NCI-H146 treated with DMSO at 0.1 percent for 48 hours (cell line): ENCODE results near the gene RAD1.
A peak's percentile ranks its signal among the peaks of the same experiment; 100 is the strongest.
"Not testable (repeated sequence)": the region's sequence is repeated elsewhere in the genome, so short reads cannot be mapped to it uniquely, and the experiment has no call there.

Experiments used
- DNase-seq: peaks from one replicate; lab custom pipeline; 2025; ENCODE audit not compliant: unreplicated experiment; lab: John Stamatoyannopoulos, UW

The RAD1 gene

GRCh38 chr5:34915139-34915855 lies at the start of gene RAD1, which contains the start of gene BRIX1:
TSS of gene RAD1 (minus strand) at chr5:34915504. CDS start at chr5:34914892, 612 bp downstream.
TSS of gene BRIX1 (plus strand) at chr5:34915711. CDS start at chr5:34915739, 28 bp downstream.
- DNase-seq: peak; percentile 96

DNA sequence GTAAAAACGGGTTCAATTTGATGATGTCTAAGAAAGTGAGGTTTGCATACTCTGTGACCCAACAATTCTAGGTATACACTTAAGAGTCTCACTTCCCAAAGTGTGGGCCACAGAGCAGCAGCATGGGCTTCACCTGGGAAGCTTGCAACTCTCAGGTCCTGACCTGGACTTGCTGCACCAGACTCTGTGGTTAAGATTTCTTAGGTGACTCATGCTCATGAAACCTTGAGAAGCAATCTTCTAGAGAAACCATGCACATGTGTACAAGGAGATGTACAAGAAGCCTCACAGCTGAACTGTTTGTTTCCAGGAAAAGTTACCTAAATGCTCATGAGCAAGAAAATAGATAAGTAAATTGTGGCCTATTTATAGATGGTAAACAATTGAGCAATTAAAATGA lies 44.0 kb upstream of the RAD1 start:
- DNase-seq: no peak

GRCh38 chr5:34957857-34958690 lies 42.8 kb upstream of the RAD1 start:
- no peak for DNase-seq

DNA sequence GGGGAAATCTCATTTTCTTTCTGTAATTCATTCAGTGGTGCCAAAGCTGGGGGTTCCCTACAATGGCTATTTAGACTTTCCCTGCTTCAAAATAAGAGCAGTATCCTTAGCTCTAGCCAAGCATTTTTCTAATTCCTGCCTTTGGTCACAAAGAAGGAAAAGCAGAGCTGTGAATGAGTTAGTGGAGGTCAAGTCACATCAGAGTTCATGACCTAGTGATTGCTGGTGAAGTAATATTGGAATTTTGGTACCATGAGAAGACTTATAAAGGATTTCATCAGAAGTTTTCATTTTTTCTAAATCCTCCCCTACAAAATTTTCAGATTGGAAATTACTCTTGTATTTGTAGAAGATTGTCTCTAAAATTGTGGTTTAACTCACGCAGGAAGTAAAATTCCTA lies 42.0 kb upstream of the RAD1 start:
- DNase-seq: no peak

DNA sequence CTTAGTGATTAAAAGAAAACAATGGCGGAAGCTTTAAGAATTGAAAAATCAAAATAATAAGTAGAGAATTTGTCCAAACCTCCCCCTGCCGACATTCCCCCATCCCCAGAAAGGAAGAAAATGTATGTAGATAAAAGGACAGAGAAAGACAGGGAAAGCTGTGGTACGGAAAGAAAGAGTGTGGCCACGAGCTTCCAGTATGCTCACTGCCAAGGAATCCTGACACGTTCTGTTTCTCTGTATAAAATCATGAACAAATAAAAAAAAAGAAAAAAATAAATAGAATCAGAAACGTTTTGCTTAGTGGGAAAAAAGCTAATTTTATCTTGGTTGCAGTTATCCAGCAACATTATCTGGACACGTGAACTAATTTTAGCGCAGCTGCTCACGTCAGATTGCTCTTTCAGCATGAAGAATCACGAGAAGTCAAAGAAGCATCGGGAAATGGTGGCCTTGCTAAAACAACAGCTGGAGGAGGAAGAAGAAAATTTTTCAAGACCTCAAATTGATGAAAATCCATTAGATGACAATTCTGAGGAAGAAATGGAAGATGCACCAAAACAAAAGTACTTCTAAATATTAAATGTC lies 29.2 kb upstream of the RAD1 start:
- DNase-seq: no peak

DNA sequence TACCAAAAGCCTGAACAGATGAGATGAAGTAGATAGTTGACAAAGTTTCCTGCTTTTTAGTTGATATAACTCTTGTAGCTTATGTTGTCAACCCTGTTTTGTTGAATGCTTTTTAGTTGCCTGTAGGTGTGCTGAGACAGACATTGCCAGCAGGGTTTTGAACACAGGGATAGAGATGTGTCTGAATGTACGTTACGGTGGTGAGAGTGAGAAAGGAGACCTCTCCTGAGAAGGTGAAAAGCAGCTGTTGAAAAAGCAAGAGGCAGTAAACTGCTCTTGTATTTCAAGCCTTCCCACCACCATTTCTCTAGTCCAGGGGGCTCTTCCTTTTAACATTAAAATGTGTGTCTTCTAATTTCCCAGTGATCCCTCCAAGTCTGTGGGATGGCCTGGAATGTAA lies 28.7 kb upstream of the RAD1 start:
- DNase-seq: no peak

DNA sequence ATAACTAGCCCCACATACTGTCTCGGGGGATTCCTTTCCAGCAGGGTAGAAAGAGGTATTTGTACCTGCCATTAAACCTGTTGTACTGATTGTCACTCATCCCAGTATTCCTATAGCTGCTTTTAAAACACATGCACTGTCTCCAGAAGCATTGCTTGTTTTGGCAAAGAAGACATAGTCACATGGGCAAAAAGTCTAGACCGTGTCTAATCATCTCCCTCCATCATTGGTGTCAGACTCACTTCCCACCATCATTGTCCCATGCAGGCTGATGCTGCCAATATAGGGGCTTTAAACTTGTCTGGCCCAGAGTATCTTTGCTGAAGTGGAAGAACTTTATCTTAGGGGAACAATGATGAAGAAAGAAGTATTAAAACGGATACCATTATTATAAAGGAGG lies 26.6 kb upstream of the RAD1 start:
- no peak for DNase-seq

GRCh38 chr5:34932947-34933346 lies 17.6 kb upstream of the RAD1 start:
- no peak for DNase-seq

- DNase-seq: no peak
Observed at GRCh38 chr5:34930870-34931269, 15.6 kb upstream of the RAD1 start.

- DNase-seq: no peak
Observed at GRCh38 chr5:34930462-34930844, 15.1 kb upstream of the RAD1 start.

- DNase-seq: peak; percentile 49
Observed at GRCh38 chr5:34929720-34930461, 14.6 kb upstream of the RAD1 start.

- peak; percentile 93 for DNase-seq
Observed at GRCh38 chr5:34929134-34929719, 13.9 kb upstream of the RAD1 start, which contains the start of gene DNAJC21. TSS of gene DNAJC21 (plus strand) at chr5:34929559. CDS start at chr5:34929820, 261 bp downstream.

GRCh38 chr5:34928267-34928666 lies 13.0 kb upstream of the RAD1 start:
- no peak for DNase-seq

DNA sequence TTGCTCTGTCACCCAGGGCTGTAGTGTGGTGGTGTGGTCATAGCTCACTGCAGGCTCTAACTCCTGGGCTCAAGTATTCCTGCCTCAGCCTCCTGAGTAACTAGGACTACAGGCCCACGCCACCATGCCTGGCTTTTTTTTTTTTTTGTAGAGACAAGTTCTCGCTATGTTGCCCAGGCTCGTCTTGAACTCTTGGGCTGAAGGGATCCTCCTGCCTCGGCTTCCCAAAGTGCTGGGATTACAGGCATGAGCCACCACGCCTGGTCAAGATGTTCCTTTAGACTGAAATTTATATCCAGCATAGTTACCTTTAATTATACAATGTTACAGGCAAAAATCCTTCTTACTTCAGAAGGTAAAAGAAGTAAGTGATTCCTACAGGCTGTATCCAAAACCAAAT lies 12.5 kb upstream of the RAD1 start:
- no peak for DNase-seq

GRCh38 chr5:34926318-34926888 lies 11.1 kb upstream of the RAD1 start:
- DNase-seq: no peak

- DNase-seq: no peak
Observed at GRCh38 chr5:34924462-34924765, 9.1 kb upstream of the RAD1 start.

- no peak for DNase-seq
Observed at GRCh38 chr5:34923694-34924461, 8.6 kb upstream of the RAD1 start.

- not testable (repeated sequence) for DNase-seq
Observed at GRCh38 chr5:34923256-34923655, 8.0 kb upstream of the RAD1 start.

DNA sequence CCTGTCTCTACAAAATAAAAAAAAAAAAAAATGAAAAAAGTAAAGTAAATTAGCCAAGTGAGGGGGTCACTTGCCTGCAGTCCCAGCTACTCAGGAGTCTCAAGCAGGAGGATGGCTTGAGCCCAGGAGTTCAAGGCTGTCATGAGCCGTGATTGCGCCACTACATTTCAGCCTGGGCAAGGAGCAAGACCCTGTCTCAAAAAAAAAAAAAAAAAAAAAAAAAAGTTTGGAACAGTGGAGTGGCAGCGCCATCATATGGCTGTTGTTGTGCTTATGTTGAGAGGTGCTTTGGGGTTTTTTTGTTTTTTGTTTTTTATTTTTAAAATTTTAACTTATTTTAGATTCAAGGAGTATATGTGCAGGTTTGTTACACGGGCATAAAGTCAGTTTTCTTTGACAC lies 3.8 kb upstream of the RAD1 start:
- no peak for DNase-seq

DNA sequence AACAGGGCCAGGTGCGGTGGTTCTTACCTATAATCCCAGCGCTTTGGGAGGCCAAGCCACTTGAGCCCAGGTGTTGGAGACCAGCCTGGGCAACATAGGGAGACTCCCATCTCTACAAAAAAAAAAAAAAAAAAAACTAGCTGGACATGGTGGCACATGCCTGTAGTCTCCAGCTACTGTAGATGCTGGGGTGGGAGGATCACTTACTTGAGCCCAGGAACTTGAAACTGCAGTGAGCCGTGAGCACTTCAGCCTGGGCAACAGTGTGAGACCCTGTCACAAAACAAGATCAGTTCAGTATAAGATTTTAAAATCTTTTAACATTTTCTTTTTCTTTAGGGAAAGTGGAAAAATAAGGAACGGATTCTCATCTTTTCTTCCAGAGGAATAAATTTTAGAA lies 2.7 kb upstream of the RAD1 start:
- no peak for DNase-seq
